ENCODE measurements around the gene ATP2A2.

- TF ChIP-seq, protein P1, sequence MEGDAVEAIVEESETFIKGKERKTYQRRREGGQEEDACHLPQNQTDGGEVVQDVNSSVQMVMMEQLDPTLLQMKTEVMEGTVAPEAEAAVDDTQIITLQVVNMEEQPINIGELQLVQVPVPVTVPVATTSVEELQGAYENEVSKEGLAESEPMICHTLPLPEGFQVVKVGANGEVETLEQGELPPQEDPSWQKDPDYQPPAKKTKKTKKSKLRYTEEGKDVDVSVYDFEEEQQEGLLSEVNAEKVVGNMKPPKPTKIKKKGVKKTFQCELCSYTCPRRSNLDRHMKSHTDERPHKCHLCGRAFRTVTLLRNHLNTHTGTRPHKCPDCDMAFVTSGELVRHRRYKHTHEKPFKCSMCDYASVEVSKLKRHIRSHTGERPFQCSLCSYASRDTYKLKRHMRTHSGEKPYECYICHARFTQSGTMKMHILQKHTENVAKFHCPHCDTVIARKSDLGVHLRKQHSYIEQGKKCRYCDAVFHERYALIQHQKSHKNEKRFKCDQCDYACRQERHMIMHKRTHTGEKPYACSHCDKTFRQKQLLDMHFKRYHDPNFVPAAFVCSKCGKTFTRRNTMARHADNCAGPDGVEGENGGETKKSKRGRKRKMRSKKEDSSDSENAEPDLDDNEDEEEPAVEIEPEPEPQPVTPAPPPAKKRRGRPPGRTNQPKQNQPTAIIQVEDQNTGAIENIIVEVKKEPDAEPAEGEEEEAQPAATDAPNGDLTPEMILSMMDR (IDR thresholded peaks at IDR 0.05; ENCODE audit: control extremely low read depth in 1 of 3, insufficient read depth in 1 of 3, low read depth in 1 of 3, low read length in 3 of 3) = no peak
- TF ChIP-seq KDM1A (IDR thresholded peaks at IDR 0.05; ENCODE audit: borderline replicate concordance, low read length) = no peak
- no peak for TF ChIP-seq POLR2A (IDR thresholded peaks at IDR 0.05; ENCODE audit: control extremely low read depth in 1 of 2, low read depth in 2 of 2, low read length in 2 of 2)
- no peak for TF ChIP-seq TBP (IDR thresholded peaks at IDR 0.05; ENCODE audit: low read depth, low read length)
- no peak for TF ChIP-seq EP300 (IDR thresholded peaks at IDR 0.05; ENCODE audit: borderline replicate concordance in 1 of 2, low read depth in 2 of 2, low read length in 2 of 2)
- TF ChIP-seq RXRA (IDR thresholded peaks at IDR 0.05; ENCODE audit: insufficient read depth, low read depth, low read length) = no peak
- no peak for TF ChIP-seq SP1 (IDR thresholded peaks at IDR 0.05; ENCODE audit: low read depth, low read length)
- TF ChIP-seq SIN3A (conservative IDR thresholded peaks at IDR 0.05 in 1 of 2, IDR thresholded peaks at IDR 0.05 in 1 of 2; ENCODE audit: low read depth in 1 of 2, low read length in 2 of 2) = no peak
- TF ChIP-seq RAD21 (IDR thresholded peaks at IDR 0.05 in 1 of 2, conservative IDR thresholded peaks at IDR 0.05 in 1 of 2; ENCODE audit: low read depth in 2 of 2, low read length in 2 of 2) = no peak
- no peak for TF ChIP-seq TAF1 (IDR thresholded peaks at IDR 0.05; ENCODE audit: low read depth, low read length)
- no peak for TF ChIP-seq ASH2L (IDR thresholded peaks at IDR 0.05; ENCODE audit: low read length)
- TF ChIP-seq BRCA1 (IDR thresholded peaks at IDR 0.05; ENCODE audit: low read depth, low read length) = no peak
- TF ChIP-seq RBBP5 (IDR thresholded peaks at IDR 0.05; ENCODE audit: borderline replicate concordance, low read depth, low read length) = no peak
- no peak for TF ChIP-seq MAX (IDR thresholded peaks at IDR 0.05)
Observed at GRCh38 chr12:110310763-110311162, 29.7 kb downstream of the ATP2A2 start.
